ENCODE data around the gene DDIT3. TPM values are rescaled to one million over a fixed set of nuclear protein-coding genes. Genes with fewer than 3 reads are reported as not detected.

DDIT3 gene
- total RNA-seq, 1 experiment from 2014 or later: 70.2 TPM

GRCh38 chr12:57545809-57546437 lies 25.6 kb upstream of the DDIT3 start:
- Mint-ChIP-seq H3K4me1 (ENCODE audit: low read depth, unreplicated experiment) (peaks cover 33% of the 10 kb centered on the region), H3K4me3 (ENCODE audit: low read depth, unreplicated experiment) (peak overlapping the region; percentile 98), H3K27ac (ENCODE audit: unreplicated experiment) (peak overlapping the region; percentile 93), H3K27me3 (ENCODE audit: unreplicated experiment) (peaks cover 35% of the 10 kb centered on the region), H3K9me3 (ENCODE audit: low read depth, unreplicated experiment) (no peaks in the 10 kb centered on the region), H3K36me3 (ENCODE audit: insufficient read depth, unreplicated experiment) (peaks cover 30% of the 10 kb centered on the region)
- CTCF ChIA-PET: interaction anchor here (0.7 to 1.8 kb wide), 5 partner anchors 25 to 87 kb away, joined by 3 to 10 read pairs (median 4); partner anchors contain the start of genes B4GALNT1 and DDIT3
- intact Hi-C loops (cut with micrococcal nuclease; ENCODE audit: unreplicated experiment): no loop called here
- no TSS peak for BruUV-seq (replicated peaks)
- no peak for TF ChIP-seq CTCF (IDR thresholded peaks at IDR 0.05; ENCODE audit: unreplicated experiment)
- DNase-seq: no peak

GRCh38 chr12:57543581-57543980 lies 23.3 kb upstream of the DDIT3 start:
- Mint-ChIP-seq H3K27ac (ENCODE audit: unreplicated experiment) (no peak overlapping the region), H3K4me1 (ENCODE audit: low read depth, unreplicated experiment) (peaks cover 29% of the 10 kb centered on the region), H3K4me3 (ENCODE audit: low read depth, unreplicated experiment) (no peak overlapping the region), H3K36me3 (ENCODE audit: insufficient read depth, unreplicated experiment) (peaks cover 35% of the 10 kb centered on the region), H3K27me3 (ENCODE audit: unreplicated experiment) (peaks cover 11% of the 10 kb centered on the region), H3K9me3 (ENCODE audit: low read depth, unreplicated experiment) (no peaks in the 10 kb centered on the region)
- CTCF ChIA-PET: interaction anchor here (0.8 kb wide), 1 partner anchor 188 kb away, joined by 3 read pairs; no protein-coding TSS in a partner anchor
- TF ChIP-seq CTCF (IDR thresholded peaks at IDR 0.05; ENCODE audit: unreplicated experiment): no peak
- intact Hi-C loops (cut with micrococcal nuclease; ENCODE audit: unreplicated experiment): no loop called here
- DNase-seq: no peak
- no TSS peak for BruUV-seq (replicated peaks)

- CTCF ChIA-PET: no interaction called here
- TF ChIP-seq CTCF (IDR thresholded peaks at IDR 0.05; ENCODE audit: unreplicated experiment): no peak
- peaks cover 17% of the 10 kb centered on the region for H3K4me1 Mint-ChIP-seq (ENCODE audit: low read depth, unreplicated experiment)
- H3K36me3 Mint-ChIP-seq (ENCODE audit: insufficient read depth, unreplicated experiment): peaks cover 37% of the 10 kb centered on the region
- intact Hi-C loops (cut with micrococcal nuclease; ENCODE audit: unreplicated experiment): no loop called here
- BruUV-seq (replicated peaks): no TSS peak
- H3K4me3 Mint-ChIP-seq (ENCODE audit: low read depth, unreplicated experiment): no peak overlapping the region
- H3K27ac Mint-ChIP-seq (ENCODE audit: unreplicated experiment): no peak overlapping the region
- no peaks in the 10 kb centered on the region for H3K9me3 Mint-ChIP-seq (ENCODE audit: low read depth, unreplicated experiment)
- no peak for DNase-seq
- H3K27me3 Mint-ChIP-seq (ENCODE audit: unreplicated experiment): no peaks in the 10 kb centered on the region
Measured at GRCh38 chr12:57541717-57542116, 21.4 kb upstream of the DDIT3 start.

DNA sequence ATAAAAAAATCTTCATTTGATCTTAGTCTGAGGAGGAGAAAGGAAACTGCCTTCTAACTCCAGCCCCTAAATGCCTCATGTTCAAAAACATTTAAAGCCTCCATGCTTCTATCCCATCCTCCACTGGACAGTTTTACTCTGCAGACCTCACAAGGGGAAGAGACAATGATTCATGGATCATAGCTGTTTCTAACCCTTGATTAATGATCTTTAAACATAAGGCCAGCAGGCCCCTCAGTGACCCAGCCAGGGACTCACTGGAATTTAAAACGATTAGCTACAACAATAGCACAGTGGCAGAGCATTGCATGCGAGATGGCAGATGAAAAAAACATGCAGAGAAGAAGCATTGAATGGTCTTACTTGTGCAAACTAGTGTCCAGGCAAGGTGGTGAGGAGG lies 20.7 kb upstream of the DDIT3 start:
- no peak for TF ChIP-seq CTCF (IDR thresholded peaks at IDR 0.05; ENCODE audit: unreplicated experiment)
- peaks cover 14% of the 10 kb centered on the region for H3K4me1 Mint-ChIP-seq (ENCODE audit: low read depth, unreplicated experiment)
- H3K27ac Mint-ChIP-seq (ENCODE audit: unreplicated experiment): no peak overlapping the region
- no peak overlapping the region for H3K4me3 Mint-ChIP-seq (ENCODE audit: low read depth, unreplicated experiment)
- no peaks in the 10 kb centered on the region for H3K27me3 Mint-ChIP-seq (ENCODE audit: unreplicated experiment)
- no TSS peak for BruUV-seq (replicated peaks)
- DNase-seq: no peak
- intact Hi-C loops (cut with micrococcal nuclease; ENCODE audit: unreplicated experiment): no loop called here
- CTCF ChIA-PET: no interaction called here
- H3K9me3 Mint-ChIP-seq (ENCODE audit: low read depth, unreplicated experiment): no peaks in the 10 kb centered on the region
- peaks cover 37% of the 10 kb centered on the region for H3K36me3 Mint-ChIP-seq (ENCODE audit: insufficient read depth, unreplicated experiment)
